ENCODE data around the gene ENTPD1. TPM values are rescaled to one million over a fixed set of nuclear protein-coding genes. Genes with fewer than 3 reads are reported as not detected.
"Not testable (repeated sequence)": the region's sequence is repeated elsewhere in the genome, so short reads cannot be mapped to it uniquely, and the experiment has no call there.

Gene ENTPD1
- polyA plus RNA-seq, 1 donor (not counting 4 experiments of a cell fraction or from before 2014, with no cell fraction given), result 0.03 TPM

DNA sequence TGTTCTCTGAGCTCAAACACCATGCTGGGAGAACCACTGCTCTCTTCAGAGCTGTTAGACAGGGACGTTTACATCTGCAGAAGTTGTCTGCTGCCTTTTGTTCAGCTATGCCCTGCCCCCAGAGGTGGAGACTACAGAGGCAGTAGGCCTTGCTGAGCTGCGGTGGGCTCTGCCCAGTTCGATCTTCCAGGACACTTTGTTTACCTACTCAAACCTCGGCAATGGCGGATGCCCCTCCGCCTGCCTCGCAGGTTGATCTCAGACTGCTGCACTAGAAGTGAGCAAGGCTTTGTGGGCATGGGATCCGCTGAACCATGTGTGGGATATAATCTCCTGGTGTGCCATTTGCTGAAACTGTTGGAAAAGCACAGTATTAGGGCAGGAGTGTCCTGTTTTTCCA is 21.7 kb downstream of the ENTPD1 start:
- H3K36me3 ChIP-seq (ENCODE audit: control insufficient read depth in 2 of 2, extremely low read depth in 1 of 2, insufficient read depth in 2 of 2, low read length in 2 of 2); H3K79me2 ChIP-seq (ENCODE audit: control insufficient read depth, insufficient read depth, low read length); H3K9me3 ChIP-seq (ENCODE audit: control insufficient read depth, low read depth, low read length); H3K9ac ChIP-seq (ENCODE audit: control insufficient read depth, extremely low read depth, insufficient read depth, low read length); DNase-seq (ENCODE audit: low read depth, low spot score); H3K9me1 ChIP-seq (ENCODE audit: control insufficient read depth, extremely low read depth, insufficient read depth, low read length); H4K20me1 ChIP-seq (ENCODE audit: control insufficient read depth, extremely low read depth, insufficient read depth, low read length); H3K27ac ChIP-seq (ENCODE audit: control insufficient read depth, insufficient read depth, low read length); H3K4me2 ChIP-seq (ENCODE audit: control insufficient read depth, extremely low read depth, insufficient read depth, low read depth, low read length); H3K4me3 ChIP-seq (ENCODE audit: control insufficient read depth in 2 of 3, extremely low read depth in 1 of 3, insufficient read depth in 2 of 3, low read depth in 1 of 3, low read length in 3 of 3); H3K27me3 ChIP-seq (ENCODE audit: control insufficient read depth, extremely low read depth, insufficient read depth, low read length); H3K4me1 ChIP-seq (ENCODE audit: control insufficient read depth, extremely low read depth, insufficient read depth, low read length); FAIRE-seq; H2AFZ ChIP-seq (ENCODE audit: control insufficient read depth, low read length); dilution Hi-C loops (cut with MboI; ENCODE audit: extremely low pct_ligation_motif_present, low sequenced_read_pairs): not testable (repeated sequence)

DNA sequence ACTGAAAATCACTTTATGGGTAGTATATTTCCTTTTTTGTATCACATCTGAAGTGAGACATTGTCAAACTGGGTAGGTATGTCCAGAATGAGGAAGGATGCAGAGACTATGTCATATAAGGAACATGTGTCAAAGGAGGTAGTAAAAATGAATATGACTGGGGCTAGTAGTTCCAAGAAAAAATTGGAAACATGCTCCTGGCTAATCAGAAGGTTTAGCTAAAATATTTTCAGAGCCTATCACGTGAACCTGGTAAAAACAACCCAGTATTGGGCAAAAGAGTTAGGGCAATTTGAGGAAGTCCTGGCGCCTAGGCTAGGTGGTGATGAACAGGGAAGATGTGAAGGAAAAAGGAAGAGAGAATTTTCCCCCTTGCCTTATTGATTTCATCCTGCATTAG is 26.4 kb downstream of the ENTPD1 start:
- no peaks in the 10 kb centered on the region for H3K79me2 ChIP-seq (ENCODE audit: control insufficient read depth, insufficient read depth, low read length)
- no peak for DNase-seq (ENCODE audit: low read depth, low spot score)
- H3K9ac ChIP-seq (ENCODE audit: control insufficient read depth, extremely low read depth, insufficient read depth, low read length), result no peak overlapping the region
- dilution Hi-C loops (cut with MboI; ENCODE audit: extremely low pct_ligation_motif_present, low sequenced_read_pairs), result no loop called here
- H4K20me1 ChIP-seq (ENCODE audit: control insufficient read depth, extremely low read depth, insufficient read depth, low read length), result no peaks in the 10 kb centered on the region
- no peak overlapping the region for H3K27ac ChIP-seq (ENCODE audit: control insufficient read depth, insufficient read depth, low read length)
- no peaks in the 10 kb centered on the region for H3K27me3 ChIP-seq (ENCODE audit: control insufficient read depth, extremely low read depth, insufficient read depth, low read length)
- no peaks in the 10 kb centered on the region for H3K9me1 ChIP-seq (ENCODE audit: control insufficient read depth, extremely low read depth, insufficient read depth, low read length)
- H3K4me1 ChIP-seq (ENCODE audit: control insufficient read depth, extremely low read depth, insufficient read depth, low read length), result no peaks in the 10 kb centered on the region
- no peak overlapping the region for H3K4me2 ChIP-seq (ENCODE audit: control insufficient read depth, extremely low read depth, insufficient read depth, low read depth, low read length)
- no peaks in the 10 kb centered on the region for H3K9me3 ChIP-seq (ENCODE audit: control insufficient read depth, low read depth, low read length)
- no peaks in the 10 kb centered on the region for H3K36me3 ChIP-seq (ENCODE audit: control insufficient read depth in 2 of 2, extremely low read depth in 1 of 2, insufficient read depth in 2 of 2, low read length in 2 of 2)
- no peak for TF ChIP-seq EZH2 (IDR thresholded peaks at IDR 0.05; ENCODE audit: low read length)
- TF ChIP-seq, protein P1, sequence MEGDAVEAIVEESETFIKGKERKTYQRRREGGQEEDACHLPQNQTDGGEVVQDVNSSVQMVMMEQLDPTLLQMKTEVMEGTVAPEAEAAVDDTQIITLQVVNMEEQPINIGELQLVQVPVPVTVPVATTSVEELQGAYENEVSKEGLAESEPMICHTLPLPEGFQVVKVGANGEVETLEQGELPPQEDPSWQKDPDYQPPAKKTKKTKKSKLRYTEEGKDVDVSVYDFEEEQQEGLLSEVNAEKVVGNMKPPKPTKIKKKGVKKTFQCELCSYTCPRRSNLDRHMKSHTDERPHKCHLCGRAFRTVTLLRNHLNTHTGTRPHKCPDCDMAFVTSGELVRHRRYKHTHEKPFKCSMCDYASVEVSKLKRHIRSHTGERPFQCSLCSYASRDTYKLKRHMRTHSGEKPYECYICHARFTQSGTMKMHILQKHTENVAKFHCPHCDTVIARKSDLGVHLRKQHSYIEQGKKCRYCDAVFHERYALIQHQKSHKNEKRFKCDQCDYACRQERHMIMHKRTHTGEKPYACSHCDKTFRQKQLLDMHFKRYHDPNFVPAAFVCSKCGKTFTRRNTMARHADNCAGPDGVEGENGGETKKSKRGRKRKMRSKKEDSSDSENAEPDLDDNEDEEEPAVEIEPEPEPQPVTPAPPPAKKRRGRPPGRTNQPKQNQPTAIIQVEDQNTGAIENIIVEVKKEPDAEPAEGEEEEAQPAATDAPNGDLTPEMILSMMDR (optimal IDR thresholded peaks at IDR 0.05 in 1 of 3, IDR thresholded peaks at IDR 0.05 in 1 of 3, conservative IDR thresholded peaks at IDR 0.05 in 1 of 3; ENCODE audit: extremely low read depth in 1 of 3, insufficient read depth in 2 of 3, low read length in 3 of 3), result no peak
- FAIRE-seq, result no peak
- H3K4me3 ChIP-seq (ENCODE audit: control insufficient read depth in 2 of 3, extremely low read depth in 1 of 3, insufficient read depth in 2 of 3, low read depth in 1 of 3, low read length in 3 of 3), result no peak overlapping the region
- no peak overlapping the region for H2AFZ ChIP-seq (ENCODE audit: control insufficient read depth, low read length)

DNA sequence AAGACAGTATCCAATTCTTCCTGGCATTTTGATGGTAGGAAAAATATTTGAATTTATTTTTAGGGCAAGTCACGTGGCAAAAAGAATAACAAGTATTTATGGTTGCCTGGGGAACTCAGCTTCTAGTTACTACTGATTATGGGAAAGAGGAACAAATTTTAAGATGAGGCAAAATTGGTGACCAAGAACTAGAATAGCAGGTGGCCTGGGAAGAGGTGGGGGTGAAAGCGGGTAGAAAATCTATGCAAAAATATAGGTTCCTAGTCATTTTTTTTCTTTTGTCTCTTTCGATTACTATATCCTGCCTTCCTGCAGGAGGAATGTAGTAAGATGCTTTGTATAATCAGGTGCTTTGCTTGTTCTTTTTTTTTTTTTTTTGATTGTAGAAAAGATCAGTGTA is 27.8 kb downstream of the ENTPD1 start:
- no peaks in the 10 kb centered on the region for H3K27me3 ChIP-seq (ENCODE audit: control insufficient read depth, extremely low read depth, insufficient read depth, low read length)
- H4K20me1 ChIP-seq (ENCODE audit: control insufficient read depth, extremely low read depth, insufficient read depth, low read length), result no peaks in the 10 kb centered on the region
- H2AFZ ChIP-seq (ENCODE audit: control insufficient read depth, low read length), result no peak overlapping the region
- H3K9me1 ChIP-seq (ENCODE audit: control insufficient read depth, extremely low read depth, insufficient read depth, low read length), result no peaks in the 10 kb centered on the region
- no peak overlapping the region for H3K27ac ChIP-seq (ENCODE audit: control insufficient read depth, insufficient read depth, low read length)
- TF ChIP-seq, protein P1 (optimal IDR thresholded peaks at IDR 0.05 in 1 of 3, IDR thresholded peaks at IDR 0.05 in 1 of 3, conservative IDR thresholded peaks at IDR 0.05 in 1 of 3; ENCODE audit: extremely low read depth in 1 of 3, insufficient read depth in 2 of 3, low read length in 3 of 3), result no peak
- no peak for TF ChIP-seq EZH2 (IDR thresholded peaks at IDR 0.05; ENCODE audit: low read length)
- H3K4me1 ChIP-seq (ENCODE audit: control insufficient read depth, extremely low read depth, insufficient read depth, low read length), result no peaks in the 10 kb centered on the region
- no peak overlapping the region for H3K9ac ChIP-seq (ENCODE audit: control insufficient read depth, extremely low read depth, insufficient read depth, low read length)
- dilution Hi-C loops (cut with MboI; ENCODE audit: extremely low pct_ligation_motif_present, low sequenced_read_pairs), result no loop called here
- H3K9me3 ChIP-seq (ENCODE audit: control insufficient read depth, low read depth, low read length), result no peaks in the 10 kb centered on the region
- no peak overlapping the region for H3K4me3 ChIP-seq (ENCODE audit: control insufficient read depth in 2 of 3, extremely low read depth in 1 of 3, insufficient read depth in 2 of 3, low read depth in 1 of 3, low read length in 3 of 3)
- no peaks in the 10 kb centered on the region for H3K79me2 ChIP-seq (ENCODE audit: control insufficient read depth, insufficient read depth, low read length)
- DNase-seq (ENCODE audit: low read depth, low spot score) (no peak), FAIRE-seq (no peak)
- H3K36me3 ChIP-seq (ENCODE audit: control insufficient read depth in 2 of 2, extremely low read depth in 1 of 2, insufficient read depth in 2 of 2, low read length in 2 of 2), result no peaks in the 10 kb centered on the region
- no peak overlapping the region for H3K4me2 ChIP-seq (ENCODE audit: control insufficient read depth, extremely low read depth, insufficient read depth, low read depth, low read length)

Data from keratinocyte (primary cell).